HepG2 (cell line): ENCODE results near the gene NPHP4. TPM values are rescaled to one million over a fixed set of nuclear protein-coding genes. Genes with fewer than 3 reads are reported as not detected.

Experiments
- ATAC-seq: fragments of 200-7000 bp; cut with Tn5 transposase; 3 replicates; pipeline ENCODE4 v1.9.1; 2020; ENCODE audit warnings: mild to moderate bottlenecking, moderate library complexity
- BruUV-seq: library from RNA; stranded (reverse); fragments of 400-500 nt; replicated peaks from 2 replicates; lab custom pipeline; 2021; lab: Mats Ljungman, UMichigan
- CTCF ChIA-PET: fragments of 300-600 bp; formaldehyde crosslinking; extraction: SDS; loops from one replicate; lab custom pipeline; 2021; ENCODE audit warnings: low total read pairs, inconsistent platforms, low intra/inter-chr PET ratio; lab: Yijun Ruan, JAX
- POLR2A ChIA-PET: fragments of 350-600 bp; sonication (Branson Sonifier 250); formaldehyde crosslinking; loops from one replicate; lab custom pipeline; 2020; ENCODE audit warnings: antibody characterized with exemption, inconsistent platforms; lab: Yijun Ruan, JAX
- DNase-seq: peaks from one replicate; pipeline ENCODE4 v3.0.0-alpha.2; 2015; ENCODE audit warnings: low spot score
- FAIRE-seq: peaks from 3 replicates; lab custom pipeline; 2011; peaks lifted over from hg19 to GRCh38; lab: Jason Lieb, UNC
- H2AFZ ChIP-seq: one replicate; pipeline ENCODE4 v1.6.1; 2011; ENCODE audit warnings: low read length, inconsistent platforms
- H3K27ac ChIP-seq: fragments of 300-600 bp; 3 replicates; pipeline ENCODE4 v1.8.0; 2011; ENCODE audit warnings: mixed run types, mild to moderate bottlenecking, mixed read lengths, low read length, inconsistent platforms; ENCODE audit not compliant: insufficient read depth; ENCODE audit errors: extremely low read length
- H3K27me3 ChIP-seq, 2 experiments: fragments of 200-600 bp in 1 of 2; 2 replicates in 1 of 2; 3 replicates in 1 of 2; pipeline versions ENCODE4 v1.6.0 to v1.8.0; 2011; ENCODE audit warnings: low read length in 2 of 2, mild to moderate bottlenecking in 2 of 2, moderate library complexity in 2 of 2, inconsistent platforms in 1 of 2; ENCODE audit not compliant: insufficient read depth in 2 of 2, control insufficient read depth in 1 of 2
- H3K36me3 ChIP-seq, 2 experiments: fragments of 200-600 bp in 1 of 2; replicated peaks in 1 of 2; 2 replicates in 1 of 2; 3 replicates in 1 of 2; pipeline versions ENCODE4 v1.5.1 to v1.8.0; 2011; ENCODE audit warnings: low read length in 2 of 2, inconsistent platforms in 1 of 2; ENCODE audit not compliant: insufficient read depth in 2 of 2, control insufficient read depth in 1 of 2
- H3K4me1 ChIP-seq: 2 replicates; pipeline ENCODE4 v1.5.1; 2012; ENCODE audit warnings: low read length, inconsistent platforms; ENCODE audit not compliant: insufficient read depth
- H3K4me2 ChIP-seq: 2 replicates; pipeline ENCODE4 v1.6.0; 2011; ENCODE audit warnings: low read depth, low read length, inconsistent platforms
- H3K4me3 ChIP-seq, 3 experiments: fragments of 200-600 bp in 1 of 3; sonication (generic), shearing (Covaris generic) in 1 of 3; replicated peaks in 1 of 3; 2 replicates each; pipeline ENCODE4 v1.5.1; 2011 to 2016; ENCODE audit warnings: low read length in 3 of 3, inconsistent platforms in 2 of 3, low read depth in 2 of 3, mild to moderate bottlenecking in 2 of 3, control low read depth in 1 of 3, mixed read lengths in 1 of 3; ENCODE audit not compliant: insufficient read depth in 1 of 3
- H3K79me2 ChIP-seq: one replicate; pipeline ENCODE4 v1.6.1; 2011; ENCODE audit warnings: low read length, inconsistent platforms; ENCODE audit not compliant: insufficient read depth
- H3K9ac ChIP-seq: 2 replicates; pipeline ENCODE4 v1.6.0; 2011; ENCODE audit warnings: mild to moderate bottlenecking, low read depth, low read length, inconsistent platforms; ENCODE audit not compliant: insufficient read depth
- H3K9me3 ChIP-seq: 2 replicates; pipeline ENCODE4 v1.5.1; 2012; ENCODE audit warnings: mild to moderate bottlenecking, low read length
- H4K20me1 ChIP-seq: 2 replicates; pipeline ENCODE4 v1.6.0; 2011; ENCODE audit warnings: inconsistent platforms, mild to moderate bottlenecking, low read length, moderate library complexity; ENCODE audit not compliant: insufficient read depth
- FOXA1 ChIP-seq, 2 experiments: fragments of 450-650 bp in 1 of 2; sonication (generic) in 1 of 2; formaldehyde crosslinking in 1 of 2; IDR thresholded peaks; 2 replicates each; pipeline versions ENCODE4 v1.4.0 to v1.6.1; 2016 to 2020; ENCODE audit warnings: missing genetic modification reagents in 1 of 2
- GATA4 ChIP-seq: sonication (generic); IDR thresholded peaks from 2 replicates; pipeline ENCODE4 v1.6.1; 2016; ENCODE audit warnings: antibody characterized with exemption, low read depth, borderline replicate concordance
- HOXA5 ChIP-seq: sonication (generic); formaldehyde crosslinking; IDR thresholded peaks from 2 replicates; pipeline ENCODE4 v1.4.0; 2020; ENCODE audit warnings: missing genetic modification reagents
- MIER3 ChIP-seq: IDR thresholded peaks from 2 replicates; pipeline ENCODE4 v1.6.1; 2016; ENCODE audit warnings: missing compliant biosample characterization, borderline replicate concordance
- RARA ChIP-seq: IDR thresholded peaks from 2 replicates; pipeline ENCODE4 v1.6.1; 2016; ENCODE audit warnings: missing genetic modification reagents, missing compliant biosample characterization
- ZMYM4 ChIP-seq: sonication (generic); formaldehyde crosslinking; IDR thresholded peaks from 2 replicates; pipeline ENCODE4 v1.8.1; 2023; ENCODE audit warnings: mild to moderate bottlenecking, missing genetic modification reagents
- ZNF335 ChIP-seq: sonication (generic); formaldehyde crosslinking; IDR thresholded peaks from 2 replicates; pipeline ENCODE4 v1.4.0; 2020; ENCODE audit warnings: missing genetic modification reagents
- ZNF572 ChIP-seq: sonication (generic); formaldehyde crosslinking; IDR thresholded peaks from 2 replicates; pipeline ENCODE4 v1.5.1; 2020; ENCODE audit warnings: mild to moderate bottlenecking, missing genetic modification reagents
- ZNF749 ChIP-seq: sonication (generic); formaldehyde crosslinking; IDR thresholded peaks from 2 replicates; pipeline ENCODE4 v1.8.0; 2022; ENCODE audit warnings: mild to moderate bottlenecking, missing genetic modification reagents, moderate library complexity, borderline replicate concordance
- WGBS: methylation state at CpG from one replicate; pipeline ENCODE4 v1.1.6; 2017; ENCODE audit warnings: low lambda C conversion rate; 5-methylcytosine and 5-hydroxymethylcytosine counted together
- in situ Hi-C: cut with HindIII; loops from 2 replicates; pipeline ENCODE4 v1.10.0; 2017; ENCODE audit warnings: low pct_unique_long_range_greater_than_20kb; ENCODE audit not compliant: extremely low pct_ligation_motif_present
- intact Hi-C: fragments of 100-400 bp; cut with micrococcal nuclease; formaldehyde crosslinking; loops from one replicate; pipeline ENCODE4 v1.10.0; 2022; ENCODE audit not compliant: unreplicated experiment
- polyA plus RNA-seq, 8 experiments: library from polyadenylated mRNA; depleted of rRNA in 3 of 8; stranded (reverse) in 7 of 8; unstranded in 1 of 8; fragments of >200 nt; fragmentation: Illumina TruSeq in 4 of 8; extraction: Trizol in 4 of 8; gene quantifications; 2 replicates each; pipeline versions ENCODE4 v1.2.1 to v1.2.3, GENCODE V29; 2011 to 2016; ENCODE audit warnings: low read depth in 4 of 8, missing spikeins in 1 of 8, mixed read lengths in 1 of 8; ENCODE audit not compliant: insufficient read depth in 1 of 8
- total RNA-seq, 5 experiments: library from RNA; depleted of rRNA; stranded (reverse); fragments of >200 nt; fragmentation: Illumina TruSeq; extraction: Trizol; gene quantifications; 2 replicates each; pipeline ENCODE4 v1.2.3, GENCODE V29; 2016; ENCODE audit warnings: low read depth in 1 of 5
- TF ChIP-seq, protein P1 (sequence below): sonication (generic); formaldehyde crosslinking; IDR thresholded peaks from 2 replicates; pipeline ENCODE4 v1.9.0; 2021; ENCODE audit warnings: missing genetic modification reagents, borderline replicate concordance
- TF ChIP-seq, protein P2 (sequence below): IDR thresholded peaks from 2 replicates; pipeline ENCODE4 v1.6.1; 2016; ENCODE audit warnings: low read depth, borderline replicate concordance
- TF ChIP-seq, protein P3 (sequence below): sonication (generic); formaldehyde crosslinking; IDR thresholded peaks from 2 replicates; pipeline ENCODE4 v1.4.0; 2020; ENCODE audit warnings: mild to moderate bottlenecking, missing genetic modification reagents

Gene NPHP4
- total and polyA plus RNA-seq, 2 of the 13 experiments (the other 11 are each of a cell fraction or from before 2014, with no cell fraction given) = 4.4 to 6.8 TPM

DNA sequence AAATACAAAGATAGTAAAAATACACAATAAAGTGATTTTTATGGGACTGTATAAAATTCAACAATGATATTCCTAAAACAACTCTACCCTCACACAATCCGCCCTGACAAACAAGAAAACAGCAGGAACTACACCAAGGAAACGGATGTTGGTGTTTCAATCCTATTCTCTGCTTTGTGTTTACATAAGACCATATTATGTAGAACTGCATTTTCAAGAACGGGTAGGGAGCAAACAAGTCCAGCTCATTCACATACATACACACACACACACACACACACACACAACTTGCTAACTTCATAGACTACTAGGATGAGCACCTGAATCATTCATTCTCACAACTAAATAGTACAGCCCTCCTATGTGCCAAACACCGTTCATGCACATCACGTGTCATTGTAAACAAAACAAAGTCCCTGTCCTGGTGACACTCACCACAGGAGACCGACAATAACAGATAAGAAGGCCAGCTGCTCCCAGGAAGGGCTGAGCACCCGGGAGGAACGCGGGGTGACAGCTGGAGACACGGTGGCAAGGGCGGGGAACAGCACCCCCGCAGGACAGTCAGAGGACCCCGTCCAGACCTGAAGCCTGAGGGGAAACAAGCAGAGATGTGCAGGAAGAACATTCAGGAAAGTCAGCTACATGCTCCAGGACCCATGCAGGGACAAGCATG is 43.0 kb downstream of the NPHP4 start:
- CTCF ChIA-PET = no interaction called here
- in situ Hi-C loops = no loop called here
- 10% methylated on average over 13 of the region's 13 CpGs for WGBS
- no peak overlapping the region for H2AFZ ChIP-seq
- FAIRE-seq (peak; percentile 81), DNase-seq (peak; percentile 88), ATAC-seq (peak; percentile 98)
- no peaks in the 10 kb centered on the region for H3K27me3 ChIP-seq
- H3K36me3 ChIP-seq = peaks cover 1 to 33% of the 10 kb centered on the region in 2 experiments; a peak in 4 of 5 replicates
- peaks cover 4% of the 10 kb centered on the region for H3K79me2 ChIP-seq
- peak overlapping the region; percentile 65 for H3K4me2 ChIP-seq
- no peaks in the 10 kb centered on the region for H4K20me1 ChIP-seq
- H3K27ac ChIP-seq = peak overlapping the region; percentile 82
- POLR2A ChIA-PET = interaction anchor here (2.6 kb wide), 1 partner anchor 16 kb away, joined by 15 read pairs; no protein-coding TSS in a partner anchor
- no peak overlapping the region; a peak in 1 of 6 replicates for H3K4me3 ChIP-seq
- peaks cover 41% of the 10 kb centered on the region for H3K4me1 ChIP-seq
- intact Hi-C loops = no loop called here
- H3K9me3 ChIP-seq = no peaks in the 10 kb centered on the region
- no TSS peak for BruUV-seq
- H3K9ac ChIP-seq = peak overlapping the region; percentile 66
- TF ChIP-seq ZNF572 (CRISPR knock-in tag) (peak; percentile 36; the same call in 1 of the 2 replicates), ZMYM4 (peak; percentile 66), RARA (CRISPR knock-in tag) (peak; percentile 46), GATA4 (peak; percentile 52; the same call in 1 of the 2 replicates), MIER3 (CRISPR knock-in tag) (peak; percentile 13; the same call in 1 of the 2 replicates), ZNF335 (CRISPR knock-in tag) (0 out of 2 replicates have a peak, but pooled peaks have one; percentile 25), FOXA1 (IDR thresholded peaks at IDR 0.05) (0 out of 2 replicates have a peak, but pooled peaks have one; percentile 16), FOXA1 (CRISPR knock-in tag; IDR thresholded peaks at IDR 0.05) (peak; percentile 48), ZNF749 (CRISPR knock-in tag) (peak; percentile 85; the same call in 1 of the 2 replicates), HOXA5 (CRISPR knock-in tag) (no peak)
- TF ChIP-seq, protein P1, sequence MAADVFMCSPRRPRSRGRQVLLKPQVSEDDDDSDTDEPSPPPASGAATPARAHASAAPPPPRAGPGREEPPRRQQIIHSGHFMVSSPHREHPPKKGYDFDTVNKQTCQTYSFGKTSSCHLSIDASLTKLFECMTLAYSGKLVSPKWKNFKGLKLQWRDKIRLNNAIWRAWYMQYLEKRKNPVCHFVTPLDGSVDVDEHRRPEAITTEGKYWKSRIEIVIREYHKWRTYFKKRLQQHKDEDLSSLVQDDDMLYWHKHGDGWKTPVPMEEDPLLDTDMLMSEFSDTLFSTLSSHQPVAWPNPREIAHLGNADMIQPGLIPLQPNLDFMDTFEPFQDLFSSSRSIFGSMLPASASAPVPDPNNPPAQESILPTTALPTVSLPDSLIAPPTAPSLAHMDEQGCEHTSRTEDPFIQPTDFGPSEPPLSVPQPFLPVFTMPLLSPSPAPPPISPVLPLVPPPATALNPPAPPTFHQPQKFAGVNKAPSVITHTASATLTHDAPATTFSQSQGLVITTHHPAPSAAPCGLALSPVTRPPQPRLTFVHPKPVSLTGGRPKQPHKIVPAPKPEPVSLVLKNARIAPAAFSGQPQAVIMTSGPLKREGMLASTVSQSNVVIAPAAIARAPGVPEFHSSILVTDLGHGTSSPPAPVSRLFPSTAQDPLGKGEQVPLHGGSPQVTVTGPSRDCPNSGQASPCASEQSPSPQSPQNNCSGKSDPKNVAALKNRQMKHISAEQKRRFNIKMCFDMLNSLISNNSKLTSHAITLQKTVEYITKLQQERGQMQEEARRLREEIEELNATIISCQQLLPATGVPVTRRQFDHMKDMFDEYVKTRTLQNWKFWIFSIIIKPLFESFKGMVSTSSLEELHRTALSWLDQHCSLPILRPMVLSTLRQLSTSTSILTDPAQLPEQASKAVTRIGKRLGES = peak; percentile 80; the same call in 1 of the 2 replicates
- TF ChIP-seq, protein P2, sequence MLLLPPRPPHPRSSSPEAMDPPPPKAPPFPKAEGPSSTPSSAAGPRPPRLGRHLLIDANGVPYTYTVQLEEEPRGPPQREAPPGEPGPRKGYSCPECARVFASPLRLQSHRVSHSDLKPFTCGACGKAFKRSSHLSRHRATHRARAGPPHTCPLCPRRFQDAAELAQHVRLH (CRISPR knock-in tag) = peak; percentile 45; the same call in 1 of the 2 replicates
- TF ChIP-seq, protein P3, sequence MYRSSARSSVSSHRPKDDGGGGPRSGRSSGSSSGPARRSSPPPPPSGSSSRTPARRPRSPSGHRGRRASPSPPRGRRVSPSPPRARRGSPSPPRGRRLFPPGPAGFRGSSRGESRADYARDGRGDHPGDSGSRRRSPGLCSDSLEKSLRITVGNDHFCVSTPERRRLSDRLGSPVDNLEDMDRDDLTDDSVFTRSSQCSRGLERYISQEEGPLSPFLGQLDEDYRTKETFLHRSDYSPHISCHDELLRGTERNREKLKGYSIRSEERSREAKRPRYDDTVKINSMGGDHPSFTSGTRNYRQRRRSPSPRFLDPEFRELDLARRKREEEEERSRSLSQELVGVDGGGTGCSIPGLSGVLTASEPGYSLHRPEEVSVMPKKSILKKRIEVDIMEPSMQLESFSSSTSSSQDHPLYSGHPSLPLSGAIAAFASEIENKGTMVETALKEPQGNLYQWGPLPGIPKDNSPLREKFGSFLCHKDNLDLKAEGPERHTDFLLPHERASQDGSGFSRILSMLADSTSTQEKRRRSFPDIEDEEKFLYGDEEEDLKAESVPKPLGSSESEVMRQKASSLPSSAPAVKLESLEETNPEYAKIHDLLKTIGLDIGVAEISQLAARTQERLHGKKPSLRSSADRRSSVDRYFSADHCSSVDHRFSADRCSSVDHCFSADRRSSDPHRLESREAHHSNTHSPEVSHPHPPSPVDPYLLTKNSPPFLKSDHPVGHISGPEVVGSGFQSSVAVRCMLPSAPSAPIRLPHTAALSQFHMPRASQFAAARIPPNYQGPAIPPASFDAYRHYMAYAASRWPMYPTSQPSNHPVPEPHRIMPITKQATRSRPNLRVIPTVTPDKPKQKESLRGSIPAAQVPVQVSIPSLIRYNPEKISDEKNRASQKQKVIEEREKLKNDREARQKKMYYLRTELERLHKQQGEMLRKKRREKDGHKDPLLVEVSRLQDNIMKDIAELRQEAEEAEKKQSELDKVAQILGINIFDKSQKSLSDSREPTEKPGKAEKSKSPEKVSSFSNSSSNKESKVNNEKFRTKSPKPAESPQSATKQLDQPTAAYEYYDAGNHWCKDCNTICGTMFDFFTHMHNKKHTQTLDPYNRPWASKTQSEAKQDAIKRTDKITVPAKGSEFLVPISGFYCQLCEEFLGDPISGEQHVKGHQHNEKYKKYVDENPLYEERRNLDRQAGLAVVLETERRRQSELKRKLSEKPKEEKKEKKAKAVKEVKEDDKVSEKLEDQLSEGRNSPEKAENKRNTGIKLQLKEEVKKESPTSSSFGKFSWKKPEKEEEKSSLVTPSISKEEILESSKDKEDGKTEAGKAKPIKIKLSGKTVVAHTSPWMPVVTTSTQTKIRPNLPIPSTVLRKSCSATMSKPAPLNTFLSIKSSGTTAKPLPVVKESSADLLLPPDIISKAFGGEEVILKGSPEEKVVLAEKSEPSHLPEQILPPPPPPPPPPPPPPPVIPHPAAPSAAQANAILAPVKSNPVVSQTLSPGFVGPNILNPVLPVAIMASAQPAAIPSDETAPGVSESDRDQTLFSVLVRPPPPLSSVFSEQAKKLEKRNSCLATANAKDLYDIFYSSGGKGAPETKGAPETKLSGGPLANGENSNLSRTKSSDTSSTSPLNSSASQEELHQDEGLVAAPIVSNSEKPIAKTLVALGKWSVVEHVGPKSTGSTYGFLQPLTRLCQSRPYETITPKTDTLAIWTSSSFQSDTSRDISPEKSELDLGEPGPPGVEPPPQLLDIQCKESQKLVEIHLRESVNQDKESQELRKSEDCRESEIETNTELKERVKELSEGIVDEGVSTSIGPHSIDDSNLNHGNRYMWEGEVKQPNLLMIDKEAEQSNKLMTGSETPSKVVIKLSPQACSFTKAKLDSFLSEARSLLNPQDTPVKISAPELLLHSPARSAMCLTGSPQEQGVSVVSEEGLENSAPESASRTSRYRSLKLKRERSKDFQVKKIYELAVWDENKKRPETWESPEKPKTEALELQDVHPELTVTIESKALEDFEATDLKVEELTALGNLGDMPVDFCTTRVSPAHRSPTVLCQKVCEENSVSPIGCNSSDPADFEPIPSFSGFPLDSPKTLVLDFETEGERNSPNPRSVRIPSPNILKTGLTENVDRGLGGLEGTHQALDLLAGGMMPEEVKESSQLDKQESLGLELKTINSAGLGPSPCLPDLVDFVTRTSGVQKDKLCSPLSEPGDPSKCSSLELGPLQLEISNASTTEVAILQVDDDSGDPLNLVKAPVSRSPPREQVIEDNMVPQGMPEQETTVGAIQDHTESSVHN = no peak
